ENCODE results near the gene PNPO.
"Not testable (repeated sequence)": the region's sequence is repeated elsewhere in the genome, so short reads cannot be mapped to it uniquely, and the experiment has no call there.

Gene PNPO

GRCh38 chr17:47913050-47913449 lies 28.3 kb upstream of the PNPO start:
- no peak for DNase-seq (ENCODE audit: low spot score)
- TF ChIP-seq CTCF (IDR thresholded peaks at IDR 0.05; ENCODE audit: extremely low read depth, missing control alignments): no peak

GRCh38 chr17:47914306-47914948 lies 26.9 kb upstream of the PNPO start:
- no peak for TF ChIP-seq CTCF (IDR thresholded peaks at IDR 0.05; ENCODE audit: extremely low read depth, missing control alignments)
- no peak for DNase-seq (ENCODE audit: low spot score)

- TF ChIP-seq CTCF (IDR thresholded peaks at IDR 0.05; ENCODE audit: extremely low read depth, missing control alignments): no peak
- no peak for DNase-seq (ENCODE audit: low spot score)
These were observed 25.5 kb upstream of the PNPO start for GRCh38 chr17:47915776-47916398.

- TF ChIP-seq CTCF (IDR thresholded peaks at IDR 0.05; ENCODE audit: extremely low read depth, missing control alignments): no peak
- DNase-seq (ENCODE audit: low spot score): no peak
These were observed 24.7 kb upstream of the PNPO start for GRCh38 chr17:47916489-47917208.

GRCh38 chr17:47917581-47917980 lies 23.8 kb upstream of the PNPO start:
- no peak for TF ChIP-seq CTCF (IDR thresholded peaks at IDR 0.05; ENCODE audit: extremely low read depth, missing control alignments)
- DNase-seq (ENCODE audit: low spot score): no peak

- TF ChIP-seq CTCF (IDR thresholded peaks at IDR 0.05; ENCODE audit: extremely low read depth, missing control alignments): no peak
- DNase-seq (ENCODE audit: low spot score): no peak
These were observed 23.4 kb upstream of the PNPO start for GRCh38 chr17:47918006-47918405.

- no peak for DNase-seq (ENCODE audit: low spot score)
- TF ChIP-seq CTCF (IDR thresholded peaks at IDR 0.05; ENCODE audit: extremely low read depth, missing control alignments): no peak
These were observed 22.4 kb upstream of the PNPO start for GRCh38 chr17:47918991-47919390.

GRCh38 chr17:47919889-47920288 lies 21.5 kb upstream of the PNPO start:
- not testable (repeated sequence) for DNase-seq (ENCODE audit: low spot score)
